Body of pancreas (tissue), 4 donors: ENCODE data around the gene LDLRAD4.

Experiments
- POLR2A ChIP-seq, 3 donors: fragments of 450-650 bp; IDR thresholded peaks; one replicate each; pipeline ENCODE4 v1.6.1; 2016; ENCODE audit warnings: antibody characterized with exemption in 3 of 3, mild to moderate bottlenecking in 2 of 3
- TF ChIP-seq, protein P1 (sequence below), 7 experiments: fragments of 450-650 bp in 4 of 7; fragments of 200-600 bp in 3 of 7; sonication (generic) in 3 of 7; IDR thresholded peaks; one replicate each; pipeline ENCODE4 v1.5.1; 2016 to 2019; ENCODE audit warnings: antibody characterized with exemption in 7 of 7

DNA sequence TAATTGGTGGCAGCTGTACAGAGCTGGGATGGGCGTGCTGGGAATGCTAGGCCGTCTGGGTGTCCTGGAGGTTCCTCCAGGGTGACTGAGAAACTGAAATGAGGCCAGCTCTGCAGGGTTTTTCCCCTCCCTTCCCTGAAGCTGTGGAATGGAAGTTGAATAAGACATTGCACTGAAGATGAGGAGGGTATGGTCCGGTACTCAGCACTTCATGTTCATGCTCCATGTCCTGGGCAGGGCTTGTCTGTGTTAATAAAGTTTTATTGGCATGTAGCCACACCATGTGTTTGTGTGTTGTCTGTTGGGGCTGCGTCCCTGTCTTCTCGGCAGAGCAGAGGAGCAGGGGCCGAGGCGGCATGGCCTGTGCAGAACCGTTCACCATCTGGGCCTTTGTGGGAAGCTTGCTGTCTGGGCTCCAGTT is 154.0 kb downstream of the LDLRAD4 start:
- TF ChIP-seq, protein P1, sequence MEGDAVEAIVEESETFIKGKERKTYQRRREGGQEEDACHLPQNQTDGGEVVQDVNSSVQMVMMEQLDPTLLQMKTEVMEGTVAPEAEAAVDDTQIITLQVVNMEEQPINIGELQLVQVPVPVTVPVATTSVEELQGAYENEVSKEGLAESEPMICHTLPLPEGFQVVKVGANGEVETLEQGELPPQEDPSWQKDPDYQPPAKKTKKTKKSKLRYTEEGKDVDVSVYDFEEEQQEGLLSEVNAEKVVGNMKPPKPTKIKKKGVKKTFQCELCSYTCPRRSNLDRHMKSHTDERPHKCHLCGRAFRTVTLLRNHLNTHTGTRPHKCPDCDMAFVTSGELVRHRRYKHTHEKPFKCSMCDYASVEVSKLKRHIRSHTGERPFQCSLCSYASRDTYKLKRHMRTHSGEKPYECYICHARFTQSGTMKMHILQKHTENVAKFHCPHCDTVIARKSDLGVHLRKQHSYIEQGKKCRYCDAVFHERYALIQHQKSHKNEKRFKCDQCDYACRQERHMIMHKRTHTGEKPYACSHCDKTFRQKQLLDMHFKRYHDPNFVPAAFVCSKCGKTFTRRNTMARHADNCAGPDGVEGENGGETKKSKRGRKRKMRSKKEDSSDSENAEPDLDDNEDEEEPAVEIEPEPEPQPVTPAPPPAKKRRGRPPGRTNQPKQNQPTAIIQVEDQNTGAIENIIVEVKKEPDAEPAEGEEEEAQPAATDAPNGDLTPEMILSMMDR (IDR thresholded peaks at IDR 0.05), result no peak
- no peak for TF ChIP-seq POLR2A (IDR thresholded peaks at IDR 0.05)
